T-helper 2 cell (primary cell): ENCODE measurements around the gene TSSC4.

Experiments
- DNase-seq, 5 experiments: peaks; one replicate each; pipeline versions ENCODE4 v3.0.0 to v3.0.0-alpha.2; 2012 to 2022

The TSSC4 gene

DNA sequence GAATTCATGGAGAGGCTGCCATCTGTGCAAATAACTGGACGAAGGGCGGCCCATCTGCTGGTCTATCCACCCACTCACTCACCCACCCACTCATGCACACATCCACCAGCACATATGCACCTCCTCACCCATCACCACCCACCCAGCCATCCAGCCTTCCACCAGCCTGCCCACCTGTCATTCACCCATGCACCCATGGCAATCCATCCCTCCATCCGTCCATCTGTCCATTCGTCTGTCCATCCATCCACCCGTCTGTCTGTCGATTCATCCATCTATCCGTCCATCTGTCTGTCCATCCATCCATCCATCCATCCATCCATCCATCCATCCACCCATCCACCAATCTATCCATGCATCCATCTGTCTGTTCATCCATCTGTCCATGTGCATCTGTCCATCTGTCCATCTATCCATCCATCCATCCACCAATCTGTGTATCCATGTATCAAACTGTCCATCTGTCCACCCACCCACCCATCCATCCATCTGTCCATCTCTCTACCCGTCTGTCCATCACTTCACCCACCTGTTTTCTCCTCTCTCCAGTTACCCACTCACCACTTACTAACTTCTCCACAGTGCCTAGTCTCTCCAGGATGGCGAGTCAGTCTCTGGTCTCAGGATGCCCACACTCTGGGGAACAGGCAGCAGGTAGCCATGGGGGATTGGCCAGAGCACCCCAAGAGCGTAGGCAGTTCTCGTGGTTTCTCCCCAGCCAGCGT, 34.9 kb downstream of the TSSC4 start:
- no peak for DNase-seq

DNA sequence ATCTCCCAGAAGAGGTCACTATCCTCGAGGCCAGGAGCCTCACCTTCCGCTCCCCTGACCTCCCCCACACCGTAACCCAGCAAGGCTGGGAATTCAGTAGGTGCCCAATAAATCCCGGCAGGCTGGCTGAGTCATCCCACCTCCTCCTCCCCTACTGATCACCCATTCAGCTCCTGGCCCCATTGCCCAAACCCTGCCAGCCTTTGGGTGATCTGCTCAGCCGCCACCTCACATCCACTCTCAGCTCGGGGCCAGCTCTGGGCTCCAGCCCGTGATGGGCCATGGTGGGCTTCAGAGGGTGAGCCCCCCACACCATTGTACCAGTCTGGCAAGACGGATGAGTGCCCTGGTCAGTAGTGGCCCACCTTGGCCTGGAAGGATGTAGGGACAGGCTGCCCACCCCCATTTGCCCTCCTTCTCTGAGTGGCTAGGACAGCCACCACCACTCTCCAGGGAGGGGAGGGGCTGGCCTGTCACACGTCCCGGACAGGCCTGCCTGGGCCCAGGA, 35.5 kb downstream of the TSSC4 start:
- DNase-seq, result no peak

DNA sequence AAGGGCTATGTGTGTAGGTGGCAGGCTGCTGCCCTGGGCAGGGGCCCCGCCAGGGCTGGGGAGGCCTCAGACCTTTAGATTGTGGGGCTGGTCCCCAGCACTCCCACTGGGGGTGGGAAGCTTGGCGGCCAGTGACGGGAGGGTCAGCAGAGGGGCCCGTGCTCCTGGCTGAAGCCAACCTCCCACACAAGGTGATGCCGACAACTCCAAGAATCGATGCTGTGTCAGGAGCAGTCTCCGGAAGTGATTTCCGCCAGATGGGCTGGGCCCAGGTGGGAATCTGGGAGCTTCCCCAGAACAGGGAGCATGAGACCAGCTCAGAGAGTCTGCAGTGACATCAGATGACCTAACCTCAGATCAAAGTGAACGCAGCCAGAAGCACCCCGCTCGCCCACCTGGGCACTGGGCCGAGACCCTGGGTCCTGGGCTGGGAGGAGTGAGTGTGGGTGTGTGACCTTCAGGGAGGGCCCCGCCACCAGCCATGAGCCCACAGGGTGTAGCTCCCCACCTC, 36.0 kb downstream of the TSSC4 start:
- no peak for DNase-seq

DNA sequence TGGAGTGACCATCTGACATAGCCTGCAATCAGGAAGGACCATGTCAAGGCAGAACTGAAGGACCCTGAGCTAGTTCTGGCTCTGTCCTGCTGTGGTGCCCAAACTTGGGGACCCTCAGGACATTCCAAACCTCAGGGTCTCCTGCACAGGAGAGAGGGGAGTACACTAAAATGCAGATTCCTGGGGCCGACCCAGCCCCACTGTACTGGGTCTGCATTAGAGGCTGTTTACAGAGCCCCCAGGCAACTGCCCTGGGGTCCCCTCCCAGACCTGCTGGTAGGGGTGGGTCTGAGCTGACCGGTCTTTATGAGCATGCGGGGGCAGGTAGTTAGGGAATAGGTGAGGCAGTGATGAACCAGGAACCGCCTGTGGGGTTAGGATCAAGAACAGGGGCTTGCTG, 37.0 kb downstream of the TSSC4 start:
- DNase-seq, result no peak

DNA sequence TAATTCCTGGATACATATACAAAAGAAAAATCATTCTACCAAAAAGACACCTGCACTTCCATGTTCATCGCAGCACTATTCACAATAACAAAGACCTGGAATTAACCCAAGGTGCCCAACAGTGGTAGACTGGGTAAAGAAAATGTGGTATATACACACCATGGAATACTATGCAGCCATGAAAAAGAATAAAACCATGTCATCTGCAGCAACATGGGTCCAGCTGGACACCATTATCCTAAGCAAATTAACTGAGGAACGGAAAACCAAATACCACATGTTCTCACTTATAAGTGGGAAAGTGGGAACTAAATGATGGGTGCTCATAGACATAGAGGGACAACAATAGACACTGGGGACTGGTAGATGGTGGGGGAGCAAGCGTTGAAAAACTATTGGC, 39.3 kb downstream of the TSSC4 start:
- no peak for DNase-seq

DNA sequence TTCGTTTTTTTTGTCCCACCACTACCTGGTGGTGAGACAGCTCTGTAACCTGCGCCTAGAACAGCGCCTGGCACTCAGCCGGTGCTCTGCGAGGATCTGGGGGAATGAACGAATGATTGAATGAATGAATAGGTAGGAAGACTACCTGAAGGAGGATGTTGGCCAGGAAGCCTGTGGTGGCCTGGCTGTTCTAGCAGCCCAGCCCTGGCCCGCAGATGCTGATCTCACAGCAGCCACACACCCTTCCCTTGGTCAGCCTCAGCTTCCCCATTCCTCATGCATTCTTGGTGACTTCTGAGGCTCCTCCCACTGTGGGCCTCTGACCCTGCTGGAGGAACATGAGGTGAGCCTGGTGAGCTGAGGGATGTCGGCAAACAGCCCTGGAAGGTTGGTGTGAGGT, 40.1 kb downstream of the TSSC4 start:
- no peak for DNase-seq

DNA sequence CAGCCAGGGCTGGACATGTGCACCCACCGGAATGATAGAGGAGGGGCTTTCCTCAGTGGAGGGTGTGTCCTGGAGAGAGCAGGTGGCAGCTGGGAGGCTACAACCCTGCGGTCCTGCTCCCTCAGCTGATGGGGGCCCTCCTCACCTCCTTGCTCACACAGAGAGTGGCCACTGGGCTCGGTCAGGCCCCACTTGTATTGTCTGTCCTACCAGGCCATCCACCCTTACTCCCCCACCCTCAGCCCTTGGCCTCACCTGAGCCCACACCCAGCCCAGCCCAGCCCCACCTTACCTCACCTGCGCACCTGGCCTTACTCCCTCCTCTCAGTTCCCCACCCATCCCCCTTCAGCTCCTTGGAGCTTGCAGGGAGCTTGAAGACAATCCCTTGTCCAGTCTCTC, 40.6 kb downstream of the TSSC4 start:
- DNase-seq, result no peak

DNA sequence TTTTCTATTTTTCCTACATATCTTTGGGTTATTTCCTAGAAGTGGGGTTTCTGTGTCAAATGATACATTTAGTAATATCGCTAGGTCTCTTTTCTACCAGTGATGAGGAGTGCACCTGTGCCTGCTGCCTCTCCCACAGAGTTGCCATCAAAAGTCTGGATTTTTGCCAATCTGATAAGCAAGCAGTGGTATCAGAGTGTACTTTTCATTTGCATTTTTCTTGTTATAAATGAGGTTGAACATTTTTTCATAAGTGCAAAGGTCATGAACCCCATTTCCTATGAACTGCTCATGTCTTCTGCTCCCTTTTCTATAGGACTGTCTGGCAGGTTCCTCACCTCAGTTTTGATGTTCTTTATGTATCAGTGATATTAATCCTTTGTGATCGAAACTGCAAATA, 42.0 kb downstream of the TSSC4 start:
- peak in 2 of 5 experiments; percentile 35 to 45 for DNase-seq

DNA sequence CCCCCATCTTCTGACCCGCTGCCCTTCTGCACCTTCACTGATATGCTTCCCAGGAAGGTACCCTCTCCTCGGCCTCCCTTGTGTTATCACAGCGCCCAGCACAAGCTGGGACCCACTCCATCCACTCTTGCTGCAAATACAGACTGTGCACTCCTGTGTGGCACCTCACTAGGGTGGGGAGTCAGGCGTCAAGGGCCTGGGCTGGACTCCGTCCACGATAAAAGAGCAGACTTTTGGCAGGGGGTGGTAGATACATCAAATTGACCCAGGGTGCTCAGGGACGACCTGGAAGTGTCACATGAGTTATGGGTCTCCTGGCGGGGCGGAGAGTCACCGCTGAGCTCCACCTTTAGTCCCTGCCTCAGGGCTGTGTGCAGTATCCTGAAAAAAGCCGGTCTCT, 42.9 kb downstream of the TSSC4 start:
- DNase-seq, result no peak

DNA sequence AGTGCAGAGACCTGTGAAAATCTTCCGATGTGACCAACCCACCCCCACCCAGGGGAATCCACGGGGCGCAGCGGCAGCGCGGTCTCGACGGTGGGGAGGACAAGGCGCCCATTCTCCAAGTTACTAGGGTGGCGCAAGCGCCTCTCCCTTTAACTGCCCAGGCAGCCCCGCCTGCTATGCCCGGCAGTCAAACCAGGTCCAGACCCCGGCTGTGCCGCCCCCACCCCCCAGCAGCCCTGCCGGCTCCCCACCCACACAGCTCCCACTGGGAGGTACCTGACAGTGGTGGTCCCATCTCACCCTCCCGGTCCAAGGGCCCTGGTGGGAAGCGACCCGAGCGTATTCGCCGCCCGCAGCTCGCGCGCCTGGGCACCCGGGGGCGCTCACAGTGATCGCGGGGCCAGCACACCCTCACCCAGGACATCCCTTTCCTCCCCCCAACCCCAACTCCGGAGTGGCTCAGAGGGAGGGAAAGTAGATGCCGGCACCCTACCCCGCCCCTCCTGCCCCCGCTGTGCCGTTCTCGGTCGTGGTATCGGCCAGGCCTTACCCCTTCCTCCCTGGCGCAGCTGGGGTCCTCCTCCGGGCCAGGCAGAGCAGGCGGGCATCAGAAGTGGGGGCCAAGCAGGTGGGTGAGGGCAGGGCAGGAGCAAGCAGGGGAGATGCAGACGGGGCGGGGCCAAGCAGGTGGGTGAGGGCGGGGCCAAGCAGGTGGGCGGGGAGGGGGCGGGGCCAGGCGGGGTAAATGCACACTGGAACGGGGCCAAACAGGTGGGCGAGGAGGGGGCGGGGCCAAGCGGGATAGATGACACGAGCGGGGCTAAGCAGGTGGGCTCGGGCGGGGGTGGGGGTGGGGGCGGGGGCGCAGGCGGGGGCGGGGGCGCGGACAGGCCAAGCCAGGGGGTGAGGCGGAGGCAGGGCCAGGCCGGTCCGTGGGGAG, 43.6 kb downstream of the TSSC4 start, which contains the start of gene TRPM5:
TSS of gene TRPM5 (minus strand) at position 634 of the 940 bp plus-strand sequence. CDS start 21,478 bp downstream, outside the sequence.
- peak in 4 of 5 experiments; percentile 33 to 70 (median 62) for DNase-seq

DNA sequence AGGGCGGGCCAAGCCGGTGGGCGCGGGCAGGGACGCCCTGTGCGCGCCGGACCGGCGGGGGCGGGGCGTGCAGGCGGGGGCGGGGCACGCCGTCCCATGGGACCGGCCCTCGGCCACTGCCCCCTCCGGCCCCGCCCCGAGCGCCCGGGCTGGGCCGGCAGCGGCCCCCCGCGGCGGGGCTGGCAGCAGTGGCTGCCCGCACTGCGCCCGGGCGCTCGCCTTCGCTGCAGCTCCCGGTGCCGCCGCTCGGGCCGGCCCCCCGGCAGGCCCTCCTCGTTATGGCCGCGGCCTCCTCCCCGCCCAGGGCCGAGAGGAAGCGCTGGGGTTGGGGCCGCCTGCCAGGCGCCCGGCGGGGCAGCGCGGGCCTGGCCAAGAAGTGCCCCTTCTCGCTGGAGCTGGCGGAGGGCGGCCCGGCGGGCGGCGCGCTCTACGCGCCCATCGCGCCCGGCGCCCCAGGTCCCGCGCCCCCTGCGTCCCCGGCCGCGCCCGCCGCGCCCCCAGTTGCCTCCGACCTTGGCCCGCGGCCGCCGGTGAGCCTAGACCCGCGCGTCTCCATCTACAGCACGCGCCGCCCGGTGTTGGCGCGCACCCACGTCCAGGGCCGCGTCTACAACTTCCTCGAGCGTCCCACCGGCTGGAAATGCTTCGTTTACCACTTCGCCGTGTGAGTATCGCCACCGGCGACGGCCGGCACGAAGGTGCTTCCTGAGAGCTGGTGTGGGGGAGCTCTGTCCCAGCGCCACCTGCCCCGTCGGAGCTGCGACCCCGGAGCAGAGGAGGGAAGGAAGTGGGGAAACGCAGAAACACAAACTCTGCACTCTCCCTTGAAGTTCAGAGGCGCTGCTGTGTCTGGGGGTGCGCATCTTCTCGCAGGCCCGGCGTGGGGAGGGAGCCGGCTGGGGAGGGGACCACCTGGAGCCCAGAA, 44.5 kb downstream of the TSSC4 start, which contains the start of gene KCNQ1:
TSS of gene KCNQ1 (plus strand) at position 188 of the 925 bp plus-strand sequence. CDS start at position 279, 91 bp downstream.
- peak in 3 of 5 experiments; percentile 23 to 32 (median 30) for DNase-seq

DNA sequence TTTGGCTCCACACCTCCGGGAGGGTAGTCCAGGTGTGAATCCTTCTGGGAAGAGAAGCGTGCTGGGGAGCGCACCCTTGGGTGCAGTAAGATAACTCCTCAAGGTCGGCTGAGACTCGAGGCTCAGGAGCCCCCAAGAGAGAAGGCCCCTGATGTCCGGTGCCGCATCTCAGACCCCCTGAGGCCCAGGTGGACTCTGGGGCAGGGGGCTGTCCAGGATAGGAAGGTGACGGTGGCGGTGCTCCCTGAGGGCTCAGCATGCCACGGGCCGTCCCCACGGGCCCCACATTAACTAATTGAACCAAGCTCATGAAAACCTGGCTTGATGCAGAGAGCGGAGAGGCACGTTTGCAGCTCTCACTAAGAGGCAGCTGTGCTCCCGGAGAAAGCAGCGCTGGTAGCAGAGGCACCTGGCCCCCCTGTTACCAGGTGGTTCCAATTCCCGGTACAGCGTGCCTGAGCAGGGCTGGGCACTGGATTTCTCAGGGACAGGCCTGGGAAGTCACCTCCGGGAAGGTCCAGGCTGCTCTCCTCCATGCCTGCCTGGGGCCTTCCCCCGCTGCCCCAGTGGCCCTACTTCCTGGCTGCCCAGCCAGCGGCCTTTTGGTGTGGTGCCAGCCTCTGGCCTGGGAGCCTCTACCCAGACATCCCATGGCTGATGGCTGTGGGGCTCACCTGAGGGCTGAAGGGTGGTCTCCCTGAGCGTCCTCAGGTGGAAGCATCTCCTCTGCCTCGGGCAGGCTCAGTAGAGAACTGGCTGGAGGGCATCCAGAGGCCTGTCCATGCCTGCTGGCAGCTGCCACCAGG, 45.4 kb downstream of the TSSC4 start:
- DNase-seq, result no peak

DNA sequence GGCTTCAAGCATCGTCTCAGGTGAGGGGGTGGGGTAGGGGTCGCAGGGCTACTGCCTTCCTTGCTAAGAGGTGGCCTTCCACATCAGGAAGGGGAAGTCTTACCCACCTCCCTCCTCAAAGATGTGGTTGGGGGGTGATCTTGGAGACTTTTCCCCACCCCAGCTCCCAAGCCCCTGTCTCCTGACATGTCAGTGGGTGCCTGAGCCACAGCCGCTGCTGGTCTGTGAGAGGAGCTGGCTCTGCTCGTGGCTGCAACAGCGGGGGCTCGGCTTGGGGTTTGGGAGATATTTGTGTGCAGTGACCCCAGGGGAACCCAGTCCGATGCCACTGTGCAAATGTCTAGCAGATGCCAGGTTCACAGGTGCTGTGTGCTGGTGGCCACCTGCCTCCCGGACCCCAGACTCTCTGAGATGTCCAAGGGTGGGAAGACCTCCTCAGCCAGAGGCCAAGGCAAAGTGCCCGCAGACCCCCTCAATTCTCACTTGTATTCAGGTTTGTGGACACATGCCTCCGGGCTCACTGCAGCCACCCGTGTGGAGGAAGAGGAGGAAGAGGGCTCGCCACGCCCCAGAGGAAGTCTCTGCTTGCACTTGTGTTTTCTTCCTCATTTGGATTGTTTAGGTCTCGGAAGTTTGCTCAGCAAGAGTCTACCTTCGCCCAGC, 46.2 kb downstream of the TSSC4 start:
- DNase-seq, result peak in 1 of 5 experiments; percentile 40

DNA sequence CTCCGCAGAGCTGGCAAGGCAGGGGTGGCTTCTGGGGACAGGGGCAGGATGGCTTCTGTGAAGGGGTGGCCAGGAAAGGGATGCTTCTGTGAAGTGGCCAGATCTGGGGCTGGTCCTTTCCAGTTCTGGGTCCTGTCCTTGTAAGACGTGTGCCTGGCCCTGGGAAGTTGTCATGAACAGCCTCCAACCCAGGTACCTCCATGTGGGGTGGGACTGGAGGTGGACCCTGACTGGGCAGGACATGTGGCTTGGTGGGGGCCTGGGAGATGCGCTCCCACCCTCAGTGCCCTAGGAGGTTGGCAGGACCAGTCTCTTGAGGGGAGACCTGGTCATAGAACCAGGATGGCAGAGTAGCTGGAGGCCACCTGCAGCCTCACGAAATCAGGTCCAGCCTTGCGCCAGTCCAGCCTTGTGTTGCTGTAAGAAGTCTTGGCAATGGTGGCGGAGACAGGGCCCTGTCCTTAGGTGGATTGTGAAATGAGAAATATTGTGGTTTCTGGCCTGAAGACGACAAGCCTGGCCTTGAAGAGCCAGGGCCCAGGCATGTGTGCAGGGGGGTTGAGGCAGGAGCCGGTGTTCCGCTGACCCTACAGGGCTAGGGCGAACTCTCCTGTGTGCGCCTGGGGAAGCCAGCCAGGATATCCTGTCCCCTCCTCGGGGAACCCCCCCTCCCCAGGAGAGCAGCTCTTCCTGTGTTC, 46.9 kb downstream of the TSSC4 start:
- DNase-seq, result no peak

DNA sequence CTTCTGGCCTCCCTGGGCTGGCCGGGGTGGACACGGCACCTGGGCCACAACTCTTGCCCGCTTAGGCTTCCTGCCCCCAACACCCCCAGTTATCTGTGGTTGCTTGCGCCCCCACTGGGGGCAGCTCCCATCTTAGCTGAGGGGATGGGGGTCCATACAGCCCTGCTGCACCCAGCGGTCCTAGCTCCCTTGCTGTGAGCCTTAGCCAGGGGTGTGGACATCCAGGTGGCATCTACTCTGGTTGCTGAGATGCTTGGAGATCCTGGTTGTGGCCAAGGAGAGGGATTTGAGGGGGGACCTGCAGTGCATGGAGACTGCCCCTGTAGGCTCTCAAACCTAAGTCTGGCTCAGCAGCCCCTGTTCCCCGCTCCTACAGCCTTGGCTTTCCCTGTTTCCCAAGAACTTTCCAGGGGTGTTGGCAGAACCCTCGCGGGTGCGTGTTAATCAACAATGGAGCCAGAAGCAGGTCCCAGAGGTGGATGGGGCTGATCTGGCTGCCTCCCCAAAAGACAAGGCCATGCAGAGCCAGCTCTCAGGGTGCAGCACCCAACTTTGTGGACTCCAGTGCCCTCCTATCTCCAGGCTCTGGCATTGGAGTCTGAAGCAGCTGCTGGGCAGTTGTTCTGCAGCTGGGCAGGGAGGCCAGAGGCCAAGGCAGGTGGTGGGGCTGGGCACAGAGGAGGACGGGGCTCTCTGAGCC, 47.6 kb downstream of the TSSC4 start:
- no peak for DNase-seq

DNA sequence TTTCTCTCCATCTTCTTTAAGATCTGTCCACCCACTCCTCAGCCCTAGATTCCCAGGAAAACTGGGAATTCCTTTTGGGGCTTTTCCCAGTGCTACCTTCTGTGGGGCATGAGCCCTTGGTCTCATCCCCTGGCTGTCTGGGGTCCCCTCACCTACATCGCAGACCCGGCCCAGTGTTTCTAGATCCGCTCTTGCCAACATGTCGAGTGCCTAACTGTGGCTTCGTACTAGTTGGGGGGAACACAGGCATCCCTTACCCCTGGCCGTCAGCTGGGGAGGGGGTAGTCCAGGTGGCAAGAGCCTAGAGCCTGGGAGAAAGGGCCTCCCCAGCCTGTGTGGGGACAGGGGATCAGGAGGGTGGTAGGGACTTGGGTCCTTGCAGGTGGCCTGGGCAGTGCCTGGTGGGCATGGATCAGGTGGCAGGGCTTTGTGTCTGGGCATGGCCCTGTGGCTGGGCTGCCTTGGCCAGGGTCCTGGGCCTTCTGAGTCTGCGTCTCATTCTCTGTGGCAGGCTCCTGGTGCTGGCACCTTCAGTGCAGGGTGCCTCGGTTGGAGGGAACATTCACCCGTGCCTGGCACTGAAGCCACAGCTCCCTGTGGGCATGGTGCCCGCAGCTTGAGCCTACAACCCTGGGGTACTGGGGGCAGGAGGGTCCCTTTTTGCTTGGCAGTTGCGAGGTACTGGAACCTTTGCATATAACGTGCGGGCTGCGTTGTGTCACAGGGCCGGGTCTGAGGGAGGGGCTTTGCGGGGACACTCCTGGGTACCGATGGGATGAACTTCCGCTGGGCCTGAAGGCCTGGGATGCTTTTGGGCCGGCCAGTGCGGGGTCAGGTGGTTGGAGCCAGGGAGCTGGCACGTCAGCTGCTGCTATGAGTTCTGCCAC, 48.4 kb downstream of the TSSC4 start:
- DNase-seq, result no peak

DNA sequence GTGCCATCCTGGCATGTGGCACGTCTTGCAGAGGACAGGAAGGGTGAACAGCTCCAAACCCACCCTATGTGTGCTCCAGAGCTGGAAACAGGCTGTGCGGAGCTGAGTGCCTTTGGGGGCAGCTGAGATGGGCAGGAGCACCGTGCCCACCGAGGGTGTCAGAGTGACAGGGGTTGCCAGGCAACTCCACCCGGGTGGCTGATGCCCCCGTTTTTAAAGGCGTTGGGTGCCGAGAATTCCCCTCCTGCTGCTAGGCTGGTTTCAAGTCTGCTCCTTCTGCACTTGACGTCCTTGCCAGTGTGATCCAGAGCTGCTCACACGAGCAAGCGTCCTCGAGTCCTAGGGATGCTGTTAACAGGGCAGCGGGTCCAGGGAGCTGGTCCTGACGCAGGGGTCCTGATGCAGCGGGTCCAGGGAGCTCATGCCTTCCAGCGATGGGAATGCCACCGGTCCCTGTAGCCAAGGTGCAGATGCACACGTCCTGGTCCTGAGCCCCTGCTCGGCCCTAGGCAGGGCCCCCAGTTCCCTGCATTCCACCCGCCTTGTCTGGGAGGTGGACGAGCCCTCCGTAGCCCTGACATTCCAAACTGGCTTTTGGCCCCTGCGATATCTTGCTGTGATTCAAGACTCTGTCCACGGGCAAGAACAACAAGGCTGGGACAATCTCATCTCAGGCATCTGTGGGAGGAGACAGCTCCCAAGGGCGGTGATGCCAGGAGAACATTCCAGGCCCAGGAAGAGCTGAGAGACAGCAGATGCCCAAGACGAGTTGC, 49.2 kb downstream of the TSSC4 start:
- no peak for DNase-seq
